NB4 (cell line): ENCODE results near the gene CDC42BPA.
"Not testable (repeated sequence)": the region's sequence is repeated elsewhere in the genome, so short reads cannot be mapped to it uniquely, and the experiment has no call there.

Experiments used
- CTCF ChIP-seq: IDR thresholded peaks from one replicate; pipeline ENCODE4 v1.5.1; 2012; ENCODE audit warnings: low read depth, low read length
- MYC ChIP-seq: IDR thresholded peaks from 2 replicates; pipeline ENCODE4 v1.6.1; 2011; ENCODE audit warnings: low read depth, low read length
- TF ChIP-seq, protein P1 (sequence below): IDR thresholded peaks from 2 replicates; pipeline ENCODE4 v1.6.1; 2011; ENCODE audit warnings: low read depth, low read length

- TF ChIP-seq MYC, CTCF: not testable (repeated sequence)
- TF ChIP-seq, protein P1, sequence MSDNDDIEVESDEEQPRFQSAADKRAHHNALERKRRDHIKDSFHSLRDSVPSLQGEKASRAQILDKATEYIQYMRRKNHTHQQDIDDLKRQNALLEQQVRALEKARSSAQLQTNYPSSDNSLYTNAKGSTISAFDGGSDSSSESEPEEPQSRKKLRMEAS = not testable (repeated sequence)
Observed at GRCh38 chr1:227105291-227105690, 213.0 kb downstream of the CDC42BPA start.
